ENCODE results near the gene LRRIQ4. TPM values are rescaled to one million over a fixed set of nuclear protein-coding genes. Genes with fewer than 3 reads are reported as not detected.

LRRIQ4 gene
- total RNA-seq, 2 experiments from 2014 or later, result not detected

DNA sequence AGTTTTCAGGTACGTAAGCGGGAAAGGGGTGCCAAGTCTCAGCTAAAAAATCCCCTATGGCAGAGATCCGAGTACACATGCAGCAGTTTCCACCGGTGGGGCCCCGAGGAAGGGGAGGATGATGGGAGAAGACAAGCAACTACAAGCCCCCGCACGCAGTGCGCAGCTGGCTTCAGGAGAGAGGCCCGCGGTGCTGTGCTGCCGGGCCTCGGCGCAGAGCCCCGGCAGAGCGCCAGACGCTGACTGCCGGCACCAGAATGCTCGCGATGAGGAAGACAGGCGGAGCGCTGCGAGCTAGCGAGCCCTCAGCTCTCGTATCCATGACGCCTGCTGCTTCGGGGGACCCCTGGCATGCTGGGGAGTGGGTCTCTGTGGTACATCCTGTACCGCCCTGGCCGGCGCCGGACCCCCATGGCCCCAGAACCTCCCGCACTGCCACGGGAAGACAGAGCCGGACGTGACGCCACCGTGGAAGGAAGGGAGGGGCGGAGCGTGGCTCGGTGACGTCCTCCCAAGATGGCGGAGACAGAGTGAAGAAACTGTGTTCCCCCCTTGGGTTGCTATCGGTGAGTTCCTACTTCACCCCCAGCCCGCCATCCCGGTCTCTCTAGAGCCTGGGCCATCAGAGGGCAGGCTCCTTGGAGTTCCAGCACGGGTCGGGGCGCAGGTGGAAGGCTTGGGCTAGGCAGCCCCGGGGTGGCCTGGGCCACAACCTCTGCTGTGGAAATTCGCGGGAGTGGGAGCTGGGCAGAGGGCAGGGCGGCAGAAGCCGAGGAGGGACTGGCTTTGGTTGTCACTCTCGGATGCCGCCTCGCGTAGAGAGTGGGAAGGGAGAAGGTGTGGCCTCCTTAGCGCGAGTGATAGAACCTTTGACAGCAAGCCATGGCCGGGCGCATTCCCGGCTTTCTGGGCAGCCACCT is 39.5 kb upstream of the LRRIQ4 start, which contains the start of gene MYNN:
Gene MYNN, plus strand, starts transcription at position 500 of the 920 bp plus-strand sequence. CDS start 900 bp downstream, outside the sequence.
- H3K27me3 ChIP-seq (ENCODE audit: control insufficient read depth in 1 of 2, insufficient read depth in 2 of 2, low read length in 2 of 2), result no peaks in the 10 kb centered on the region
- Mint-ChIP-seq H3K36me3 (ENCODE audit: low read depth) (peaks cover 68% of the 10 kb centered on the region), H3K27me3 (peaks cover 12% of the 10 kb centered on the region), H3K4me1 (ENCODE audit: low read depth) (peaks cover 68% of the 10 kb centered on the region), H3K4me3 (peak within 1 kb of the TSS; percentile 98), H3K9me3 (no peaks in the 10 kb centered on the region), H3K27ac (peak within 1 kb of the TSS; percentile 100)
- CTCF ChIA-PET, result interaction anchor here (0.6 to 3.0 kb wide), 5 partner anchors 11 to 193 kb away, joined by 3 to 20 read pairs (median 5); partner anchors contain the start of gene SEC62
- no peaks in the 10 kb centered on the region for H3K9me3 ChIP-seq (ENCODE audit: control insufficient read depth in 1 of 2, insufficient read depth in 1 of 2, low read length in 2 of 2)
- peaks cover 22% of the 10 kb centered on the region for H3K4me1 ChIP-seq (ENCODE audit: insufficient read depth, low read length)
- peak within 1 kb of the TSS; percentile 83 for H3K4me3 ChIP-seq (ENCODE audit: low read length)
- DNase-seq (peak; percentile 81 to 96 (median 89)), ATAC-seq (ENCODE audit: poor library complexity) (peak; percentile 80)
- peak within 1 kb of the TSS; percentile 98 to 100 for H3K27ac ChIP-seq (ENCODE audit: low read depth in 1 of 2, low read length in 2 of 2)
- intact Hi-C loops (cut with DNase I, micrococcal nuclease), result loop anchor here (1.0 to 5.0 kb wide), 5 partner anchors 8 to 408 kb away; partner anchors contain the start of genes LRRC34 (in 1 of the 2), LRRIQ4 (in 1 of the 2), PHC3 (in 1 of the 2) and SEC62 (in 1 of the 2)
- H3K36me3 ChIP-seq (ENCODE audit: insufficient read depth, low read length), result peaks cover 33% of the 10 kb centered on the region
- TF ChIP-seq CTCF (IDR thresholded peaks at IDR 0.05), result no peak
- POLR2A ChIA-PET, result interaction anchor here (0.5 to 3.7 kb wide), 21 partner anchors 9 to 1097 kb away, joined by 3 to 85 read pairs (median 6); partner anchors contain the start of genes LRRC34, LRRIQ4, PHC3 and PRKCI

GRCh38 chr3:169774186-169774585 is 38.5 kb upstream of the LRRIQ4 start:
- H3K9me3 ChIP-seq (ENCODE audit: control insufficient read depth in 1 of 2, insufficient read depth in 1 of 2, low read length in 2 of 2), result no peaks in the 10 kb centered on the region
- H3K36me3 ChIP-seq (ENCODE audit: insufficient read depth, low read length), result peaks cover 41% of the 10 kb centered on the region
- ATAC-seq (ENCODE audit: poor library complexity) (no peak), DNase-seq (peak in 2 of 14 experiments; percentile 17 to 20)
- TF ChIP-seq CTCF (IDR thresholded peaks at IDR 0.05), result no peak
- peak overlapping the region; percentile 100 for H3K27ac Mint-ChIP-seq
- H3K27me3 ChIP-seq (ENCODE audit: control insufficient read depth in 1 of 2, insufficient read depth in 2 of 2, low read length in 2 of 2), result no peaks in the 10 kb centered on the region
- H3K4me1 ChIP-seq (ENCODE audit: insufficient read depth, low read length), result peaks cover 22% of the 10 kb centered on the region
- H3K4me3 ChIP-seq (ENCODE audit: low read length), result peak overlapping the region; percentile 83
- H3K4me3 Mint-ChIP-seq, result peak overlapping the region; percentile 98
- peak overlapping the region; percentile 98 to 100 for H3K27ac ChIP-seq (ENCODE audit: low read depth in 1 of 2, low read length in 2 of 2)
- peaks cover 76% of the 10 kb centered on the region for H3K4me1 Mint-ChIP-seq (ENCODE audit: low read depth)
- ChIA-PET POLR2A (interaction anchor here (0.8 to 3.7 kb wide), 5 partner anchors 10 to 583 kb away, joined by 3 to 85 read pairs (median 21); partner anchors contain the start of genes PRKCI, SEC62, SKIL and TERC), CTCF (interaction anchor here (1.0 to 3.0 kb wide), 3 partner anchors 12 to 89 kb away, joined by 3 to 20 read pairs (median 5); no protein-coding TSS in a partner anchor)
- intact Hi-C loops (cut with DNase I, micrococcal nuclease), result loop anchor here in 1 of 2 experiments (5.0 kb wide), 1 partner anchor 38 kb away; the partner anchor contains the start of genes LRRC34 and LRRIQ4
- H3K9me3 Mint-ChIP-seq, result no peaks in the 10 kb centered on the region
- peaks cover 12% of the 10 kb centered on the region for H3K27me3 Mint-ChIP-seq
- H3K36me3 Mint-ChIP-seq (ENCODE audit: low read depth), result peaks cover 77% of the 10 kb centered on the region

DNA sequence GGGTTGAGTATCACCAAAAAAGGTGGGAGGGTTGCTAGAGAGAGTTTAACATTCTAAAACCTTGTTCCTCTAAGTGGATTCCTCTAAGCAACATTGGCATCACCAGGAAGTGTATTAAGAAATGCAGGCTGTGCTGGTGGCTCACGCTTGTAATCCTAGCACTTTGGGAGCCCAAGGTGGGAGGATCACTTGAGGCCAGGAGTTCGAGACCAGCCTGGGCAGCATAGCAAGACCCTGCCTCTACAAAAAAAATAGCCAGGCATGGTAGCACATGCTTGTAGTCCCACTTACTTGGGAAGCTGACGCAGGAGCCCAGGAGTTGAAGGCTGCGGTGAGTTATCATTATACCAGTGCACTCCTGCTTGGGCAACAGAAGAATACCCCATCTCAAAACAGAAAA is 34.8 kb upstream of the LRRIQ4 start:
- POLR2A ChIA-PET, result interaction anchor here (1.4 kb wide), 1 partner anchor 13 kb away, joined by 3 read pairs; the partner anchor contains the start of gene TERC
- H3K4me3 ChIP-seq (ENCODE audit: low read length), result no peak overlapping the region
- H3K9me3 ChIP-seq (ENCODE audit: control insufficient read depth in 1 of 2, insufficient read depth in 1 of 2, low read length in 2 of 2), result no peaks in the 10 kb centered on the region
- no peak overlapping the region for H3K4me3 Mint-ChIP-seq
- TF ChIP-seq CTCF (IDR thresholded peaks at IDR 0.05), result no peak
- ATAC-seq (ENCODE audit: poor library complexity) (no peak), DNase-seq (no peak)
- no peak overlapping the region for H3K27ac ChIP-seq (ENCODE audit: low read depth in 1 of 2, low read length in 2 of 2)
- peaks cover 95% of the 10 kb centered on the region for H3K36me3 Mint-ChIP-seq (ENCODE audit: low read depth)
- H3K4me1 Mint-ChIP-seq (ENCODE audit: low read depth), result peaks cover 77% of the 10 kb centered on the region
- H3K27me3 ChIP-seq (ENCODE audit: control insufficient read depth in 1 of 2, insufficient read depth in 2 of 2, low read length in 2 of 2), result no peaks in the 10 kb centered on the region
- peaks cover 23% of the 10 kb centered on the region for H3K4me1 ChIP-seq (ENCODE audit: insufficient read depth, low read length)
- H3K36me3 ChIP-seq (ENCODE audit: insufficient read depth, low read length), result peaks cover 74% of the 10 kb centered on the region
- H3K27ac Mint-ChIP-seq, result no peak overlapping the region
- CTCF ChIA-PET, result no interaction called here
- H3K9me3 Mint-ChIP-seq, result no peaks in the 10 kb centered on the region
- no peaks in the 10 kb centered on the region for H3K27me3 Mint-ChIP-seq
- intact Hi-C loops (cut with DNase I, micrococcal nuclease), result loop anchor here in 1 of 2 experiments (2.0 to 5.0 kb wide), 3 partner anchors 17 to 404 kb away; partner anchors contain the start of gene PHC3

All from CD4-positive, alpha-beta T cell (primary cell).